22Rv1 (cell line): Measurements from ENCODE around the gene GATA6.

ENCODE experiments used
- ZFX ChIP-seq: fragments of 450-650 bp; IDR thresholded peaks from 2 replicates; pipeline ENCODE4 v1.6.1; 2017; ENCODE audit warnings: antibody characterized with exemption, borderline replicate concordance
- TF ChIP-seq, protein P1 (sequence below): fragments of 450-650 bp; IDR thresholded peaks from 2 replicates; pipeline ENCODE4 v1.5.1; 2017; ENCODE audit warnings: mild to moderate bottlenecking

DNA sequence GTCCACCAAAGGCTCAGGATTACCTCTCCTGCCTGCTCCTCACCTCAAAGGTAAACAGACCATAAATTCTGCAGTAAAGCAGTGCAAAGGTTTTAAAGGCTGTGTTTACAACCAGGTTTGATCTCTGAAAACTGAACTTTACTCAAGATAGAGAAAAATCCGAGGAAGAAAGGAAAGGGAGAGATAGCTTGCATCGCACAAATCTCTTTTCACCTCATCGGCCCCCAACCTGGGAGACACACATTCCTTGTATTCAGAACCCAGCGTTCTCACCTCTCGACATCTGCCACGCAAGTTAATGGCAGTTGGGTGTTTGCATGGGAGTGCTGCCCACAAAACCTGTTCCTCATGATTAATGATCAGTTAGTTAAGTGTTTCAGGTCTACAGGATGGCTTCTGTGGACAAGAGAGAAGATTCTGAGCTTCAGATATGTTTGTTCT is 72.6 kb downstream of the GATA6 start:
- TF ChIP-seq, protein P1, sequence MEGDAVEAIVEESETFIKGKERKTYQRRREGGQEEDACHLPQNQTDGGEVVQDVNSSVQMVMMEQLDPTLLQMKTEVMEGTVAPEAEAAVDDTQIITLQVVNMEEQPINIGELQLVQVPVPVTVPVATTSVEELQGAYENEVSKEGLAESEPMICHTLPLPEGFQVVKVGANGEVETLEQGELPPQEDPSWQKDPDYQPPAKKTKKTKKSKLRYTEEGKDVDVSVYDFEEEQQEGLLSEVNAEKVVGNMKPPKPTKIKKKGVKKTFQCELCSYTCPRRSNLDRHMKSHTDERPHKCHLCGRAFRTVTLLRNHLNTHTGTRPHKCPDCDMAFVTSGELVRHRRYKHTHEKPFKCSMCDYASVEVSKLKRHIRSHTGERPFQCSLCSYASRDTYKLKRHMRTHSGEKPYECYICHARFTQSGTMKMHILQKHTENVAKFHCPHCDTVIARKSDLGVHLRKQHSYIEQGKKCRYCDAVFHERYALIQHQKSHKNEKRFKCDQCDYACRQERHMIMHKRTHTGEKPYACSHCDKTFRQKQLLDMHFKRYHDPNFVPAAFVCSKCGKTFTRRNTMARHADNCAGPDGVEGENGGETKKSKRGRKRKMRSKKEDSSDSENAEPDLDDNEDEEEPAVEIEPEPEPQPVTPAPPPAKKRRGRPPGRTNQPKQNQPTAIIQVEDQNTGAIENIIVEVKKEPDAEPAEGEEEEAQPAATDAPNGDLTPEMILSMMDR, result no peak
- no peak for TF ChIP-seq ZFX
